Measurements from ENCODE around the gene UBFD1. TPM values are rescaled to one million over a fixed set of nuclear protein-coding genes. Genes with fewer than 3 reads are reported as not detected.

UBFD1 gene
- total and polyA plus RNA-seq, 2 of the 8 experiments (the other 6 are each of a cell fraction or from before 2014, with no cell fraction given), result 66.3 to 106 TPM

GRCh38 chr16:23563186-23563585 is 5.7 kb downstream of the UBFD1 start:
- Histone ChIP-seq H3K27me3 (replicated peaks in 1 of 4; ENCODE audit: control insufficient read depth in 3 of 4, extremely low read depth in 1 of 4, insufficient read depth in 3 of 4, low read length in 3 of 4) (no peaks in the 10 kb centered on the region), H4K5ac (ENCODE audit: insufficient read length, low read depth, low read length) (no peak overlapping the region), H3K4me1 (replicated peaks in 1 of 4; ENCODE audit: control insufficient read depth in 3 of 4, insufficient read depth in 4 of 4, low read length in 3 of 4) (no peaks in the 10 kb centered on the region; a peak in 1 of 7 replicates), H3K9me3 (ENCODE audit: insufficient read depth in 2 of 2, low read depth in 1 of 2, low read length in 1 of 2) (no peaks in the 10 kb centered on the region), H2BK15ac (ENCODE audit: low read length) (no peak overlapping the region), H3K36me3 (ENCODE audit: control insufficient read depth in 2 of 4, insufficient read depth in 4 of 4, low read length in 3 of 4) (peaks cover 42 to 84% (median 79%) of the 10 kb centered on the region in 4 experiments), H3K79me1 (ENCODE audit: low read depth, low read length) (no peaks in the 10 kb centered on the region), H3K4me2 (ENCODE audit: insufficient read depth in 1 of 2, low read depth in 2 of 2, low read length in 2 of 2) (no peak overlapping the region), H2AK5ac (ENCODE audit: low read depth, low read length) (no peak overlapping the region), H2BK120ac (replicated peaks; ENCODE audit: low read depth, low read length) (no peak overlapping the region), H2BK20ac (ENCODE audit: low read length) (no peak overlapping the region), H2BK5ac (ENCODE audit: low read depth, low read length) (no peak overlapping the region), H2AFZ (ENCODE audit: low read length) (no peak overlapping the region), H3K18ac (ENCODE audit: extremely low read depth, low read length) (no peak overlapping the region), H3K4me3 (ENCODE audit: extremely low read depth in 1 of 4, insufficient read depth in 2 of 4, low read depth in 3 of 4, low read length in 4 of 4) (no peak overlapping the region), H3K56ac (replicated peaks; ENCODE audit: insufficient read length, low read depth, low read length) (no peak overlapping the region), H4K8ac (ENCODE audit: extremely low read depth, insufficient read depth, low read length) (no peak overlapping the region), H3K9ac (replicated peaks in 1 of 4; ENCODE audit: extremely low read depth in 1 of 4, low read depth in 3 of 4, low read length in 3 of 4) (no peak overlapping the region), H2BK12ac (ENCODE audit: low read depth, low read length) (no peak overlapping the region), H4K91ac (replicated peaks; ENCODE audit: insufficient read length, low read length) (no peak overlapping the region), H3K79me2 (ENCODE audit: control insufficient read depth in 1 of 2, insufficient read depth in 2 of 2, low read length in 2 of 2) (peaks cover 0 to 34% of the 10 kb centered on the region in 2 experiments), H3K4ac (replicated peaks; ENCODE audit: insufficient read length, low read depth, low read length) (no peak overlapping the region), H3K27ac (ENCODE audit: low read depth, low read length) (no peak overlapping the region), H3K23ac (ENCODE audit: insufficient read length) (no peak overlapping the region), H4K20me1 (replicated peaks in 1 of 2; ENCODE audit: control insufficient read depth in 1 of 2, insufficient read depth in 2 of 2, low read length in 2 of 2) (peaks cover 4 to 6% of the 10 kb centered on the region in 2 experiments), H3K23me2 (ENCODE audit: low read depth, low read length) (no peaks in the 10 kb centered on the region), H3K14ac (ENCODE audit: insufficient read length) (no peak overlapping the region)
- ChIA-PET POLR2A (ENCODE audit: partially characterized antibody) (no interaction called here), CTCF (ENCODE audit: partially characterized antibody) (no interaction called here)
- WGBS, 2 experiments (ENCODE audit: extremely low coverage in 1 of 2, insufficient coverage in 1 of 2, insufficient read length in 1 of 2, insufficient replicate concordance in 2 of 2, low coverage in 1 of 2, low lambda C conversion rate in 2 of 2, missing lambda C conversion rate in 1 of 2), result 94% methylated on average over 5 of the region's 6 CpGs; no CpG with 5 or more reads in 1 of the 2 experiments
- TF ChIP-seq POLR2A (IDR thresholded peaks at IDR 0.05; ENCODE audit: control extremely low read depth in 1 of 2, low read depth in 2 of 2, low read length in 2 of 2), result 0 out of 3 replicates have a peak, but pooled peaks of 1 of the 2 experiments have one; percentile 21
- TF ChIP-seq EZH2 (IDR thresholded peaks at IDR 0.05; ENCODE audit: low read depth, low read length, severe bottlenecking), result no peak
- no peak for DNase-seq (ENCODE audit: low read depth in 1 of 2, low spot score in 2 of 2)
- no peak for FAIRE-seq

Data from H1 (cell line).